ENCODE data around the gene GK.
"Not testable (repeated sequence)": the region's sequence is repeated elsewhere in the genome, so short reads cannot be mapped to it uniquely, and the experiment has no call there.

Gene GK

DNA sequence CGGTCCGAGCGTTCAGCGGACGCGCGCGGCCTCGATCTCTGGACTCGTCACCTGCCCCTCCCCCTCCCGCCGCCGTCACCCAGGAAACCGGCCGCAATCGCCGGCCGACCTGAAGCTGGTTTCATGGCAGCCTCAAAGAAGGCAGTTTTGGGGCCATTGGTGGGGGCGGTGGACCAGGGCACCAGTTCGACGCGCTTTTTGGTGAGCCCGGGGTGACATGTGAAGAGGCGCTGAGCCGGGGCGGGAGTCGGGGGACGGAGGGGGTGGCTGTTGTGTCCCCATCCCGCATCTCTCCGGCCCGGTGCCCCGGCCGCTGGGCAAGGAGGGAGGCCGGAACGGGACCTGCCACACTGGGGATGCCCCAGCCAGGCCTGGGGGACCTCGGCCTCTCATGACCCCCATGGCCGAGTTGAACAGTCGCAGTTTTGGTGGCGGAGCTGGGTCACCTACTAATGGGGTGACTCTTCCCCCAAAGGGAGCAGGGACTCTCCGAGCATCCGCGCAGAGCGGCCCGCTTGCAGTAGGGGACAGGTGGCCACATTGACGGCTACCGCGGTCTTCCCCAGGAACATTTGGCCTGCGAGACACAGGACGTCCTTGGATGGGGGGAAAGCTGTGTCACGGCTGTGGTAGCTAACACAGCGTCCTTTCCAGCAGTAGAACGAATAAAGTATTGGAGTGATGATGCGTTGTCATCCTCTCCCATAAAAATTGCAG lies at the start of gene GK:
GK (plus strand) TSS at position 9 of the 717 bp plus-strand sequence; CDS start at position 124, 115 bp downstream.
- no peak for DNase-seq

GRCh38 chrX:30607155-30607554 lies 46.1 kb upstream of the GK start:
- DNase-seq: peak in 1 of 2 experiments; percentile 14

DNA sequence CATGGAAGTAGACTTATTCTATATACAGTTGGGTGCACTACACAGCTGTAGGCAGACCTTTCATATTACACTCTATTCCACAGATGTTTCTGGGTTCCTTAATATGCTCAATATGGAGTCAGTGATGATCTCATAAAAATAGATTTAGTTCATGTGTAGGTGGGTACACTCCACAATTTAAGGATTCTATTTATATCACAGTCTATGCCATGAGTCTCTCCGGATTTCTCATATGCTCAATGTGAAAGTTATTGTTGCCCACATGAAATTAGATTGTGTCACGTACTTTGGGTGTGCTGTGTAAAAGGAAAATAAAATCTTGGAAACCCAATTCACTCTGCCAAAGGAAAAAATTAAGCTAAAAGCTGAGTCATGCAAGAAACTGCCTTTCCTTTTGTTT lies 43.2 kb upstream of the GK start:
- no peak for DNase-seq

- DNase-seq: peak; percentile 23 to 72
Observed at GRCh38 chrX:30612250-30612655, 41.0 kb upstream of the GK start.

GRCh38 chrX:30613721-30614120 lies 39.5 kb upstream of the GK start:
- DNase-seq: no peak

- DNase-seq: no peak
Observed at GRCh38 chrX:30615229-30615628, 38.0 kb upstream of the GK start.

- DNase-seq: no peak
Observed at GRCh38 chrX:30618160-30618765, 35.0 kb upstream of the GK start.

DNA sequence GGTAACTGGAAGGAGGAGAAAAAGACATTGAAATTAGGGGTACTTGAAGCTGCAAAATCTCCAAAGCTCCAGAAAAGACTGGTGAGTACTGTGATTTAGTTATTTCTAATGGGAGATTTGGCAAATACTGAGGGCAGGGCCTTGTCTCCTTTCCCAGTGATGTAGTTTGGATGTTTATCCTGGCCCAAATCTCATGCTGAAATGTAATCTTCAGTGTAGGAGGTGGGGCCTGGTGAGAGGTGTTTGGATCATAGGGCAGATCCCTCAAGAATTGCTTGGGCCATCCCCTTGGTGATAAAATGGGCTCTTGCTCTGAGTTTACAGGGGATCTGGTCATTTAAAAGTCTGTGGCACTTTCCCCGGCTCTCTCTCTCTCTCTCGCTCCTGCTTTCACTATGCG lies 33.1 kb upstream of the GK start:
- no peak for DNase-seq

- no peak for DNase-seq
Observed at GRCh38 chrX:30620980-30621618, 32.1 kb upstream of the GK start.

DNA sequence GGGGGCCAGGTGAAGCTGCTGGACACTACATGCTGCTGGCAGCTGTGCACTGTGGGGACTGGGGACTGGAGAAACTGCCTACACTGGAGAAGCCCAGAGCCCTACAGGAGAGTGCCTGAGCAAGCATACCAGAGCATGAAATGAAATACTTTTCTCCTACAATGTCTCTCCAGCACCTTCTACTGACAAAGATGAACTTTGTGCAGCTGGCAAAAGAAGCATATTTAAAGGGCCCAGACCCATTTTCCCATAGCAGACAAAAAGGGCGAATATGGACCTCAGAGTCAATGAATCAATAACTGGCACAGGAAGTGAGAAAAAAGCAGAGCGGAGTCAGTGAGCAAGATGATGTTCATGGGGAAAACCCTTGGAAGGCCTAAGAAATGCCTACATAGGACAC lies 30.9 kb upstream of the GK start:
- DNase-seq: no peak

DNA sequence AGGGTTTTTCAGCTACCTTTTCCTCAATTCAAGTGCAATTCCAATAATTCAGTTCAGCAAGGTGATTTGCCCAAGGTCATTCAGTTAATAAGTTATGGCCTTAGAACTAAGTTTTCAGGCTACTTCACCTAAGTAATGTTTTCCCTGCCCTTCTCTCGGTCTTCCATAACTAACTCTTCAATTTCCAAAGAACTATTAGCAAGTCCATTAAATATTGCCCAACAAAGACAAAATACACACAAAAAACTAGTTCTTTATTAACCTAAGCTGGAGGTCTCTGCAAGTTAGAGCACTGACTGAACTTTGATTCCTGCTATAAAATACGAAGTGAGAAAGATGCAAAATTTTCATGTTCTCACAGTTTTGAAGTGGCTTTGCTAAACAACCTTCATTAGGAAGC lies 26.8 kb upstream of the GK start:
- DNase-seq: no peak

GRCh38 chrX:30627818-30628652 lies 25.2 kb upstream of the GK start:
- DNase-seq: peak in 1 of 2 experiments; percentile 9

GRCh38 chrX:30634070-30634469 lies 19.2 kb upstream of the GK start:
- DNase-seq: not testable (repeated sequence)

GRCh38 chrX:30635630-30636029 lies 17.6 kb upstream of the GK start:
- no peak for DNase-seq

GRCh38 chrX:30637874-30638815 lies 15.1 kb upstream of the GK start:
- DNase-seq: no peak

DNA sequence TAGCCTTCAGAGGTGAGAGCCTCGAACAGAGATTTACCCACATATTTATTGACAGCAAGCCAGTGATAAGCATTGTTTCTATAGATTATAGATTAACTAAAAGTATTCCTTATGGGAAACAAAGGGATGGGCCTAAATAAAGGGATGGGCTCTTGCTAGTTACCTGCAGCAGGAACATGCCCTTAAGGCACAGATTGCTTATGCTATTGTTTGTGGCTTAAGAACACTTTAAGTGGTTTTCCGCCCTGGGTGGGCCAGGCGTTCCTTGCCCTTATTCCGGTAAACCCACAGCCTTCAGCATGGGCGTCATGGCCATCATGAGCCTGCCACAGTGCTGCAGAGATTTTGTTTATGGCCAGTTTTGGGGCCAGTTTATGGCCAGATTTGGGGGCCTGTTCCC lies 13.5 kb upstream of the GK start:
- DNase-seq: not testable (repeated sequence)

GRCh38 chrX:30642642-30643041 lies 10.6 kb upstream of the GK start:
- DNase-seq: no peak

GRCh38 chrX:30643313-30643821 lies 9.9 kb upstream of the GK start:
- no peak for DNase-seq

DNA sequence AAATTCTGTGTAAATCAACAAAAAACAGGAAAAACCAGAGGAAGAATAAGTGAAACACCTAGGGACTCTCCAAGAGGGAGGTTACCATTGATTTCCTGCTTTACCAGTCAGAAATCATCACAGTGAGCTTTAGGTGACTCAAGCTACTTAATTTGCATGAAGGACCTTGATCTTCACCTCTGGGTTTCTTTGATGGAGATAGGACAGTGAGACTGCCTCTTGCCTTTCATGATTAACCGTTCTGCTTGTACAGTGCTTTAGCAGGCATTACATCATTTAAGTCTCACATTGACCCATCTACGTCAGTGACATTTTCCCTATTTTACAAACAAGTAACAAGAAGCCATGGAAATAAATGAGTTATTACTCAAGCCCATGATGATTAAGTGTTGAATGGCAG lies 3.4 kb upstream of the GK start:
- DNase-seq: no peak

DNA sequence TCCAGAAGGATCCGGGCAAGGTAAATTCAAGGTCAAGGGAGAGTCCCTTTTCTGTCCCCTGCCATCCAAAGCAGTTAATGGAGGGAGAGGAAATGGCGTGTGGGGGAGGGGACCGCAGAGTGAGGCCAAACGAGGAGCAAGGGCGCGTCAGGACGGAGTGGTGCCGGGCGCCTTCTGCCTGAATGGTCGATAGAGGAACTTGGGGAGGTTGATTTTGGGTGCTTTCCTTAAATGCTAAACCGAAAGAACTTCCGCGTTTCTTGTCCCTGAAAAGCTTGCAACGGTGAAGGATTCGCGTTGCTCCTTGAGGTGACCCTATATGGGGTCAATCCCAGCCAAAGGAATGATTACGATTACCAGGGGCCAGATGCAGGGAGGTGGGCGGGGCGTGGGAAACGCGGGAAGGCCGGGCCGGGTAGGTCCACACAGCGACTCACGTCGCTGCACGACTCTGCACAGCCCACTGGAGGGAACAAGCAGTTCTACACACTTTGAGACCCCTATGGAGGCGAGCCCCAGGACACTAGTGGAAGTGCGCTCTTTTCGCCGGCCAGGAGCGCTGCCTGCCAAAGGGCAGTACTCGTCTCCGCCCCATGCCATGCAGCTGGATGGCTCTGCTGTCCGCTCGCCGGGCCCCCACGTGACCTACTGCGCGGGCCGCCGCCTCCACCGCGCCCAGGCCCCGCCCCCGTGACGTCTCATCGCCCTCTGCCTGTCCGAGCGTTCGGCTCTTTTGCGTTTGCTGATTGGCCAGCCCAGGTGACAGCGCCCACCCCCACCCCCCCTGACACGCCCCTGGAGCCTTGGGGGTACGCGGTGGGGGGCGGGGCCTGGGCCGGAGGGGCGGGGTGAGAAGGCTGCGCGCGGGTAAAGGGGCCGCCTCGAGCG lies 452 bp upstream of the GK start:
- DNase-seq: peak; percentile 90 to 91

DNA sequence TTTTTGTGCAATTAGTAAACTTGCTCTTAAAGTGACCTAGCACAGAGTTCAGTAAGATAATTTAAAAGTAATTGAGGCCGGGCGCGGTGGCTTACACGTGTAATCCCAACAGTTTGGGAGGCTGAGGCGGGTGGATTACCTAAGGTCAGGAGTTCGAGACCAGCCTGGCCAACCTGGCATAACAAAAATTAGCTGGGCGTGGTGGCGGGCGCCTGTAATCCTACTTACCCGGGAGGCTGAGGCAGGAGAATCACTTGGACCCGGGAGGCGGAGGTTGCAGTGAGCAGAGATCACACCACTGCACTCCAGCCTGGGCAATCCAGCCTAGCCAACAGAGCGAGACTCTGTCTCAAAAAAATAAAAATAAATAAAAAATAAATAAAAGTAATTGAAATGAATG lies 1.2 kb downstream of the GK start:
- DNase-seq: not testable (repeated sequence)
